ENCODE data around the gene CAMTA1. TPM values are rescaled to one million over a fixed set of nuclear protein-coding genes. Genes with fewer than 3 reads are reported as not detected.

The CAMTA1 gene
- total RNA-seq, 1 experiment from 2014 or later = 82.2 TPM

DNA sequence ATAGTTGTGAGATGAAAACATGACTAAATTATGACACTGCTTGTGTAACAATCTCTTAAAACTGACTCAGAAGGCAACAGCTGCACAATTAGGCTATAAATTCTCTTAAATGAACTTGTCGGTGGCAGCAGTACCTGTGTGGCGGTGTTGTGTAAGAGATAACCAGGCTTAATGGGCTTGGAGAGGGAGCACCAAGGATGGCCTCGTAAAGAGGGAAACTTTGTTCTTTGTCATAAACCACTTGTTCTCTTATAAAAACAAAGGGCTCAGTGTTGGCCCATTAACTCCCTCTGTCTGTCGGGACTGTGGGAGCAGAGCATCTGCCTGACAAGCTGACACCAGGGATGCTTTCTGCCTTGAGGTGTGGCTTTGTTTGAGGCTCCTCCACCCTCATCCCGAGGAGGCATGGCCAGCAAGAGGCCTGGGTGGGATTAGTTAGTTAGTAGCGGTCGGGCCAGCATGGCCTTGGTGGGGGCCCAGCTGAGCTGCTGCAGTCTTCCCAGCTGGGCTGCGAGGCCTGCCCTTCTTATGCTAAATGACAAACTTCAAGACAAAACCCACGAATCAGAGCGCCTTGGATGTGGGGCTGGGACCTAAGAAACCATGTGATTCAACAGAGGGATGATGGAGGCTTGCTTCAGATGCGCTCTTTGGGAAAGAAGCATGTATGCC, 171.4 kb downstream of the CAMTA1 start:
- in situ Hi-C loops (cut with HindIII; ENCODE audit: low pct_unique_long_range_greater_than_20kb, low sequenced_read_pairs) = no loop called here
- Histone ChIP-seq H3K9me3 (ENCODE audit: control insufficient read depth, insufficient read depth, low read depth, low read length) (no peaks in the 10 kb centered on the region), H3K27me3 (ENCODE audit: control insufficient read depth, insufficient read depth, low read length) (no peaks in the 10 kb centered on the region), H3K4me1 (ENCODE audit: control insufficient read depth, insufficient read depth, low read length) (peaks cover 19% of the 10 kb centered on the region), H3K4me3 (ENCODE audit: low read depth in 2 of 2, low read length in 2 of 2) (no peak overlapping the region), H3K27ac (ENCODE audit: low read length) (no peak overlapping the region), H3K36me3 (ENCODE audit: control insufficient read depth, insufficient read depth, low read length) (no peaks in the 10 kb centered on the region)
- no TSS peak for BruUV-seq (replicated peaks)
- ATAC-seq = no peak
- CTCF ChIA-PET = no interaction called here
- DNase-seq (ENCODE audit: low read depth, low spot score) = no peak
- intact Hi-C loops (cut with micrococcal nuclease; ENCODE audit: unreplicated experiment) = no loop called here
- POLR2A ChIA-PET = no interaction called here
- TF ChIP-seq SIN3A (IDR thresholded peaks at IDR 0.05; ENCODE audit: borderline replicate concordance, insufficient read depth, low read depth, low read length) (no peak), POLR2AphosphoS5 (IDR thresholded peaks at IDR 0.05; ENCODE audit: low read depth, low read length) (no peak), TCF7L2 (IDR thresholded peaks at IDR 0.05; ENCODE audit: low read depth, low read length) (no peak)
- TF ChIP-seq, protein P1, sequence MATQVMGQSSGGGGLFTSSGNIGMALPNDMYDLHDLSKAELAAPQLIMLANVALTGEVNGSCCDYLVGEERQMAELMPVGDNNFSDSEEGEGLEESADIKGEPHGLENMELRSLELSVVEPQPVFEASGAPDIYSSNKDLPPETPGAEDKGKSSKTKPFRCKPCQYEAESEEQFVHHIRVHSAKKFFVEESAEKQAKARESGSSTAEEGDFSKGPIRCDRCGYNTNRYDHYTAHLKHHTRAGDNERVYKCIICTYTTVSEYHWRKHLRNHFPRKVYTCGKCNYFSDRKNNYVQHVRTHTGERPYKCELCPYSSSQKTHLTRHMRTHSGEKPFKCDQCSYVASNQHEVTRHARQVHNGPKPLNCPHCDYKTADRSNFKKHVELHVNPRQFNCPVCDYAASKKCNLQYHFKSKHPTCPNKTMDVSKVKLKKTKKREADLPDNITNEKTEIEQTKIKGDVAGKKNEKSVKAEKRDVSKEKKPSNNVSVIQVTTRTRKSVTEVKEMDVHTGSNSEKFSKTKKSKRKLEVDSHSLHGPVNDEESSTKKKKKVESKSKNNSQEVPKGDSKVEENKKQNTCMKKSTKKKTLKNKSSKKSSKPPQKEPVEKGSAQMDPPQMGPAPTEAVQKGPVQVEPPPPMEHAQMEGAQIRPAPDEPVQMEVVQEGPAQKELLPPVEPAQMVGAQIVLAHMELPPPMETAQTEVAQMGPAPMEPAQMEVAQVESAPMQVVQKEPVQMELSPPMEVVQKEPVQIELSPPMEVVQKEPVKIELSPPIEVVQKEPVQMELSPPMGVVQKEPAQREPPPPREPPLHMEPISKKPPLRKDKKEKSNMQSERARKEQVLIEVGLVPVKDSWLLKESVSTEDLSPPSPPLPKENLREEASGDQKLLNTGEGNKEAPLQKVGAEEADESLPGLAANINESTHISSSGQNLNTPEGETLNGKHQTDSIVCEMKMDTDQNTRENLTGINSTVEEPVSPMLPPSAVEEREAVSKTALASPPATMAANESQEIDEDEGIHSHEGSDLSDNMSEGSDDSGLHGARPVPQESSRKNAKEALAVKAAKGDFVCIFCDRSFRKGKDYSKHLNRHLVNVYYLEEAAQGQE (IDR thresholded peaks at IDR 0.05; ENCODE audit: insufficient read depth in 1 of 2, low read depth in 2 of 2, low read length in 1 of 2) = no peak
- TF ChIP-seq, protein P2, sequence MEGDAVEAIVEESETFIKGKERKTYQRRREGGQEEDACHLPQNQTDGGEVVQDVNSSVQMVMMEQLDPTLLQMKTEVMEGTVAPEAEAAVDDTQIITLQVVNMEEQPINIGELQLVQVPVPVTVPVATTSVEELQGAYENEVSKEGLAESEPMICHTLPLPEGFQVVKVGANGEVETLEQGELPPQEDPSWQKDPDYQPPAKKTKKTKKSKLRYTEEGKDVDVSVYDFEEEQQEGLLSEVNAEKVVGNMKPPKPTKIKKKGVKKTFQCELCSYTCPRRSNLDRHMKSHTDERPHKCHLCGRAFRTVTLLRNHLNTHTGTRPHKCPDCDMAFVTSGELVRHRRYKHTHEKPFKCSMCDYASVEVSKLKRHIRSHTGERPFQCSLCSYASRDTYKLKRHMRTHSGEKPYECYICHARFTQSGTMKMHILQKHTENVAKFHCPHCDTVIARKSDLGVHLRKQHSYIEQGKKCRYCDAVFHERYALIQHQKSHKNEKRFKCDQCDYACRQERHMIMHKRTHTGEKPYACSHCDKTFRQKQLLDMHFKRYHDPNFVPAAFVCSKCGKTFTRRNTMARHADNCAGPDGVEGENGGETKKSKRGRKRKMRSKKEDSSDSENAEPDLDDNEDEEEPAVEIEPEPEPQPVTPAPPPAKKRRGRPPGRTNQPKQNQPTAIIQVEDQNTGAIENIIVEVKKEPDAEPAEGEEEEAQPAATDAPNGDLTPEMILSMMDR (IDR thresholded peaks at IDR 0.05) = no peak

DNA sequence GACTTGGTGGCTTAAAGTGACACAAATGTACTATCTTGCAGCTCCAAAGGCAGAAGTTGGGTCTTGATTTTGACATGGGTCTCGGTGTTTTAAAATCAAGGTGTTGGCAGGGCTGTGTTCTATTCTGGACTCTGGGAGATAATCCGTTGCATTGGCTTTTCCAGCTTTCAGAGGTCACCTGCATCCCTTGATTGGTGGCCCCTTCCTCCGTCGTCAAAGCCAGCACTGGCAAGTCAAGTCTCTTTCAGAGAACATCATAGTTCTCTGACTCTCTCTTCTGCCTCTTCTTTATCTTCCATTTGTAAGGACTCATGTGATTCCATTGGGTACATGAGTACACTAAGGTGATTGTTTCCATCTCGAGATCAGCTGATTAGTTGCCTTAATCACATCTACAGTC, 172.1 kb downstream of the CAMTA1 start:
- ATAC-seq = no peak
- H3K9me3 ChIP-seq (ENCODE audit: control insufficient read depth, insufficient read depth, low read depth, low read length) = no peaks in the 10 kb centered on the region
- no peaks in the 10 kb centered on the region for H3K36me3 ChIP-seq (ENCODE audit: control insufficient read depth, insufficient read depth, low read length)
- TF ChIP-seq TCF7L2 (IDR thresholded peaks at IDR 0.05; ENCODE audit: low read depth, low read length) = no peak
- TF ChIP-seq, protein P2 (IDR thresholded peaks at IDR 0.05) = no peak
- TF ChIP-seq SIN3A (IDR thresholded peaks at IDR 0.05; ENCODE audit: borderline replicate concordance, insufficient read depth, low read depth, low read length) = no peak
- TF ChIP-seq, protein P1 (IDR thresholded peaks at IDR 0.05; ENCODE audit: insufficient read depth in 1 of 2, low read depth in 2 of 2, low read length in 1 of 2) = no peak
- TF ChIP-seq POLR2AphosphoS5 (IDR thresholded peaks at IDR 0.05; ENCODE audit: low read depth, low read length) = no peak
- no peak overlapping the region for H3K27ac ChIP-seq (ENCODE audit: low read length)
- ChIA-PET CTCF (no interaction called here), POLR2A (interaction anchor here (0.5 to 0.6 kb wide), 2 partner anchors 67 to 188 kb away, joined by 5 to 6 read pairs; no protein-coding TSS in a partner anchor)
- H3K4me3 ChIP-seq (ENCODE audit: low read depth in 2 of 2, low read length in 2 of 2) = no peak overlapping the region
- peaks cover 20% of the 10 kb centered on the region for H3K4me1 ChIP-seq (ENCODE audit: control insufficient read depth, insufficient read depth, low read length)
- H3K27me3 ChIP-seq (ENCODE audit: control insufficient read depth, insufficient read depth, low read length) = no peaks in the 10 kb centered on the region
- intact Hi-C loops (cut with micrococcal nuclease; ENCODE audit: unreplicated experiment) (no loop called here), in situ Hi-C loops (cut with HindIII; ENCODE audit: low pct_unique_long_range_greater_than_20kb, low sequenced_read_pairs) (no loop called here)
- DNase-seq (ENCODE audit: low read depth, low spot score) = no peak
- BruUV-seq (replicated peaks) = no TSS peak
